Hypothalamus (tissue), 51 donors: ENCODE data around the gene GATC.

Experiments used
- DNase-seq, 51 donors: peaks; one replicate each; lab custom pipeline; 2025; lab: John Stamatoyannopoulos, UW

Gene GATC

DNA sequence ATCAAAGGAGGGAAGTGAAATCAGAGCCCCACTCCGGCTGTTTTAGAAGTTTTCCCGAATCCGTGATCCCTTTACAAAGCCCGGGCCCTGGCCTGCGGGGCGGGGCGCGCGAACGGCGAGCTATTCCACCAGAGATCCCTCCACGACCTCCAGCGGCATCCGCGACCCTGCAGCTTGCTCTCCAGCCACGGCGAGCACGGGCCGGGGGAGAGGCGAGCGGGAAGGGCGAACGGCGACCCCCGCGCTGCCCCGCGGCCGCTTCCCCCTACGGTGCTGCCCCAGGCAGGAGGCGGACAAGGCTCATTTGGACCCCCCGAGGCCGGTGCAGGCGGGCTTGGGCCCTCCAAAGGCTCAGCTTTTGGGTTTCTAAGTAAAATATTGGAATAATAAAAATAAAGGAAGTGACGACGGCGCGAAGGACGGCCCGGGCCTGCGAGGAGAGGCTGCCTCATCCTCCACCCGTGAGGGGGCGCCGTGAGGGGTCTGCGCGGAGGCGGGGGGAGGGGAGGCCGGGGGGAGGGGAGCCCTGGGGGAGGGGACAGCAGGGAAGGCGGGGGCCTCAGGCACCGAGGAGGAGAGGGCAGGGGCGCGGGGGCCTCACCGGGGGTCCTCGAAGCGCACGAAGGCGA is 22.7 kb downstream of the GATC start:
- peak in 30 of 51 donors; percentile 19 to 77 (median 58) for DNase-seq

DNA sequence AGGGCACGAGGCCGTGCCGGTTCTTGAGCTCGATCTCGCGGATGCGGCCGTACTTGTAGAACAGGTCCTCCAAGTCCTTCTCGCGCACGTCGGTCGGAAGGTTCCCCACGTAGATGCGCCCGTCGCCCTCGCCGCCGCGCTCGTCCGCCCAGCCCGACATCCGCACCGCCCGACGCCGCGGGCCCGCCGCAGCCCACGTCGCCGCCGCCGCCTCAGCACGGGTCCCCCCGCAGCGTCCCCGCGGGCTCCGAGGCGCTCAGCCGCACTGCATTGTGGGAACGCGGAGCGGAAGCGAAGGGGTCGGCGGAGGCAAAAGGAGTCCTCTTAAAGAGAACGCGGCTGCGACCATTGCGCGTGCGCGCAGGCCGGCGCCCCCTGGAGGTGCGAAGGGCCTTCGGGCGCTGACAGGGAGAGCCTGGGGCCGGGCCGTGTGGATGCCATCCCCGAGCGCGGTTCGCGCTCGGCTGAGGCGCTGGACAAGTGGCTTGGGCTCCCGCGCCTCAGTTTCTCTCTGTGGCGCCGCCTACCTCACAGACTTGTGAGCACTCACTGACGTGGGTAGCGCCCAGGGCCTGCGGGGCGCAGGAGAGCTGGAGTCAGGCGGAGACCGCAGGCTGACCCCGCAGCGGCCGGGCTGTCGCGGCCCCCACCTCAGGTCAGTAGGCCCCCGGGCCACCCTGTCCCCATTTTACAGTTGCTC is 23.4 kb downstream of the GATC start, which contains the start of gene SRSF9:
SRSF9 (minus strand) TSS at position 299 of the 700 bp plus-strand sequence; CDS start at position 160, 139 bp downstream.
- DNase-seq = peak; percentile 72 to 97 (median 92)

DNA sequence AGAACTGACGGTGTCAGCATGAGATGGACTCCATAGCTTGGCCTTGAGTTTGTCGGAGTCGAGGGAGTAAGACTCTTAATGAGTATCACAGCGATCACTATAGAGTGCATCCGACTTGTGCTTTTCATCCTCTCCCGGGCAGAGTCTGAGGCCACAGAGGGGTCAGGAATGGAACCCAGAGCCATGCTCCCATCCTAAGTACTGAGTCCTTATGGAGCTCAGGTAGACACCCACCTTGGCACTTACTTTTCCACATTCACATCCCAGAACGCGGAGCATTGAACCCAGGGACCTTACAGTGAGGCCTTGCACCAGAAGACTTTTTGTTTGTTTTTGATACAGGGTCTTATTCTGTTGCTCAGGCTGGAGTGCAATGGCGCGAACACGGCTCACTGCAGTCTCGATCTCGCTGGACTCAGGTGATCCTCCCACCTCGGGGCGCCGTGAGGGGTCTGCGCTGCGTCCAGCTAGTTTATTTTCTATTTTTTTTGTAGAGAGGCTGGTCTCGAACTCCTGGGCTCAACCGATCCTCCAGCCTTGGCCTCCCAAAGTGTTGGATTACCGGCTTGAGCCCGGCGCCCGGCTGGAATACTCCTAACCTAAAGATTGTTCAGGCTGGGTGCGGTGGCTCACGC is 24.0 kb downstream of the GATC start:
- DNase-seq = peak in 3 of 51 donors; percentile 44 to 71 (median 57)

DNA sequence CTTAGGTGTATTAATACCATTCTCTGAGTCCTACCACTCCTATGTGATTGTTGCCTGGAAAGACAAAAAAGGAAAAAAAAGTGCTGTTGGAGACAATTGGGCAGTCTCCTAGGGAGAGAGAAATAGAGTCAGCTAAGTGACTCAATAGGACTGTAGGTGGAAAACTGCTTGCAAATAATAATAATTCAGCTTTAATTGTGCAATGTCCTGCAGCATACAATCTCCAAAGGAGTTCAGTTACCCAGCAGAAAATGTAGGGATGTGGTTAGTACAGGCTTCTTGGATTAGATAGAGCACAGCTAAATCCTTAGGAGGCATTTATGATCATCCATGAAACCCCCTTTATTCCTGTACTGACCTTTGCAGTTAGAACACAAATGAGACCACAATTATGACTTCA is 26.3 kb downstream of the GATC start:
- no peak for DNase-seq

DNA sequence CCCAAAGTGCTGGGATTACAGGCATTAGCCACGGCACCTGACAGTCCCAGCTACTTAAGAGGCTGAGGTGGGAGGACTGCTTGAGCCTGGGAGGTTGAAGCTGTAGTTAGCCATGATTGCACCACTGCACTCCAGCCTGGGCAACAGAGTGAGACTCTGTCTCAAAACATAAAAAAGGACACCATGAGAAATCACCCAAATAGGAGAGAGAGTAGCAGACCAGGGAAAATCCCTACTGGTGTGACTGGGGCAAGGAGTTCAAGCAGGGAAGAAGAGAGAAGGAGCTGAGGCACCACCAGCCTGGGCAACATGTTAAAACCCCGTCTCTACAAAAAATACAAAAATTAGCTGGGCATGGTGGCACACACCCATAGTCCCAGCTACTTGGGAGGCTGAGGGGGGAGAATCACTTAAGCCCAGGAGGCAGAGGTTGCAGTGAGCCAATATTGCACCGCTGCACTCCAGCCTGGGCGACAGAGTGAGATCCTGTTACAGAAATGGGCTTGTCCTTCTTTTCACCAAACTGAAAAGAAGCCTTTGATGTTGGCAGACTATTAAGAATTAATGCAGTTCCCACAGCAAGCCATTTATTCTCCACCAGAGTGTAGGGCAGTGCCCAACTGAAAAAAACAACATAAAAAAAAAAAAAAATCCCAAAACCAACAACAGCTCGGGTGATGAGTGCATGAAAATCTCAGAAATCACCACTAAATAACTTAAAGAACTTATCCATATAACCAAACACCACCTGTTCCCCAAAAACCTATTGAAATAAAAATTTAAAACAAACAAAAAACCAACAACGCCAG is 27.8 kb downstream of the GATC start:
- no peak for DNase-seq

DNA sequence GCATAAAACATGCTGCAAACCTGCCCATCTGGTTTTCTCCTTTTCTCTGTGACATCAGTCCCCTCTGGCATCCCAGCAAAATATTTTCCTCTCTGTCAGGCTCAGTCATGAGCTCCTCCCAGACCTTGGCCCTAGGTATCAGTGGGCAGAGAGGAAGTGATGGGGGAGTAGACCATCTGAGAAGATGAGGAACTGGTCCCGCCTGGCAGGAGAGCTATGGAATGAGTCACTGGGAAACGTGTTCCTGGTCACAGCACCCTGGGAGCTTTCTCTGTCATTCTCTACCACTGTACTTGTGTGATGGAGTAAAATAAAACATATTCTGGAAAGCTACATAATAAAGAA is 28.3 kb downstream of the GATC start:
- peak in 7 of 51 donors; percentile 9 to 67 (median 27) for DNase-seq

DNA sequence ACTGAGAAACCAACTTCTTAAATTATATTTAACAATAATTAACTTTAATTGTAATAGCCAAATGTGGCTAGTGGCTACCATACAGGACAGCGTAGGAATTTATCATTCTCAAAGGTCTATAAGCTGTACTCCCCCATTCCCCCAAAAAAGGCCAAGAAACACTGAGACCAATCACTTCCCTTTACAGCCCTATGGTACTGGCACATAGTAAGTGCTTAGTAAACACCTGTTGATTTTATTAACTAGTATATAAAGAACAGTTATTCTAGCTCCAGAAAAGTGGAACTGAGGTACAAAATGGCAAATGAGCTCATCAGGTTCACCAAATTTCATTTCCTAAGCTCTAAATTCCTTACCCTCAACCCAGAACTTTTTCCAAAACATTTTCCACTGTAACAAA is 29.4 kb downstream of the GATC start:
- no peak for DNase-seq

DNA sequence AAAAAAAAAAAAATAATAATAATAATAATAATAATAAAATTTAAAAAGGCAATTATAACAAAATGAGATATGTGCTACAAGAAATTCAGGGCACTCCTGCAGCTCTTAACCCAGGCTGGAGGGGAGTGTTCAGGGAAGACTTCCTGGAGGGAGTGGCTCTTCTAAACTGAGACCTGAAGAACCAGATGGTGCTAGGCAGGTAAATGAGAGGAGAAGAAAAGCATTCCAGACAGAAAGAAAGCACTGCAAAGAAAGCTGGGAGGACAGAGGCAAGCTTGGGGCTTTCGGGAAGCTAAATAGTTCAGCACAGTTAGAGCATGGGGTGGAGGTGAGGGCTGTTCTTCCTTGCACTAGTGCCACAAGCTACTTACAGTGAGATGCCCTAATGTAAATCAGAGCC is 33.2 kb downstream of the GATC start:
- DNase-seq = no peak

DNA sequence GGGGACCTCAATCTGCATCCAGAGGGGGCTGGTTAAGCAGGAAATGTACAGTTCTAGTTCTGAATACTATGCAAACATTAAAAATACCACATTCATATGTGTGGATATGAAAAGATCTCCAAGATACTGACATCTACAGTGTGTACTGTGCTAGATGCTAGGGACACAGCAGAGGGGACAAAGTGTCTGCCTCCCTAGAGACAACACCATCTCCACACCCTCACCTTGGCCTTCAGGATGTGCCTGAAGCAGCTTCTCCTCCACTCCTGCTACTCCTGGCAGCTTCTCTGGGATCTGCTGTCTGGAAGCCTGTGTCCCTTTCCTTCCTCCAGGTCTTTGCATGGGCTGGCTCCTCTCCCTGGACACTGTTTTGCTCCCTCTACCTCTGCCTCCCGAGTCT is 34.0 kb downstream of the GATC start:
- DNase-seq = no peak

DNA sequence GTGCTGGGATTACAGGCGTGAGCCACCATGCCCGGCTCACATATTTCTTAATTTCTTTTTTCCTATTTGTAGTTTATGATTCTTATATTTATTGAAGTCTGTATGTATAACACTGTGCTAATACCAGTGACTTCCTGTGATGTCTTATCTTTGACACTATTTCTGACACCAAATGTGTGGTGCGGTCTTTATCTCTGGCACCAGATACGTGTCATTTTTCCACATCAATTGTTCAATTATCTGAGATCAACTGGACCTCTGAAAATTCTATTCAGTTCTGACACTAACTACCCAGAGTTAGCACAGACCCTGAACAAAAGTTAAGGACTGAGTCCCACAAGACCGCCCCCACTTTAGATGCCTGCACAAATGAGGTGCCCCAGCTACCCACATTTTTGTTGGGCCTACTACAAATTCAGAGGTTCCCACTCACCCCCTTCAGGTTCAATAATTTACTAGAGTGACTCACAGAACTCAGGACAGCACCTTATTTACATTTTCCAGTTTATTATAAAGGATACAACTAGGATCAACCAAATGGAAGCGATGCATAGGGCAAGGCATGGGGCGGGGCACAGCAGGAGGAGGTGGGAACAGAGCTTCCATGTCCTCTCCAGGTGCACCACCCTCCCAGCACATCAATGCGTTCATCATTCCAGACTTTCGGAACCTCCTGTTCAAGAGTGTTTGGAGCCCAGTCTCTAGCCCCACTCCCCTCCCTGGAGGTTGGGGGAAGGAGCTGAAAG is 35.0 kb downstream of the GATC start:
- DNase-seq = no peak

DNA sequence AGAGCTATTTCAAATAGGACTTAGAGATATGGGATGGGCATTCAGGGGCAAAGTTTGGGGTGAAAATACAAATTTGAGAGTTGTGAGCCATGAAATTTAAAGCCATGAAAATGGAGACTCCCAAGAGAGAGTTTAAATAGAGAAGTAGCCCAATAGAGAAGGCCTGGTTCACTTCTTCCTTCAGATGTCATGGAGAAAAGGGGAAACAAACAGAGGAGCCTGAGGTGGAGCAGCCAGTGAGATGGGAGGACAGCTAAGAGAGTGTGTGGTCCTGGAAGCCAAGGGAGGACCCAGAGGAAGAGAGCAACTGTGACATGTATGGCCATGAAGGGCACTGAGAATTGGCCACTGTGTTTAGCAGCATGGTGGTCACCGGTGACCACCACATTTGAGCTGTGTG is 37.4 kb downstream of the GATC start:
- DNase-seq = no peak

DNA sequence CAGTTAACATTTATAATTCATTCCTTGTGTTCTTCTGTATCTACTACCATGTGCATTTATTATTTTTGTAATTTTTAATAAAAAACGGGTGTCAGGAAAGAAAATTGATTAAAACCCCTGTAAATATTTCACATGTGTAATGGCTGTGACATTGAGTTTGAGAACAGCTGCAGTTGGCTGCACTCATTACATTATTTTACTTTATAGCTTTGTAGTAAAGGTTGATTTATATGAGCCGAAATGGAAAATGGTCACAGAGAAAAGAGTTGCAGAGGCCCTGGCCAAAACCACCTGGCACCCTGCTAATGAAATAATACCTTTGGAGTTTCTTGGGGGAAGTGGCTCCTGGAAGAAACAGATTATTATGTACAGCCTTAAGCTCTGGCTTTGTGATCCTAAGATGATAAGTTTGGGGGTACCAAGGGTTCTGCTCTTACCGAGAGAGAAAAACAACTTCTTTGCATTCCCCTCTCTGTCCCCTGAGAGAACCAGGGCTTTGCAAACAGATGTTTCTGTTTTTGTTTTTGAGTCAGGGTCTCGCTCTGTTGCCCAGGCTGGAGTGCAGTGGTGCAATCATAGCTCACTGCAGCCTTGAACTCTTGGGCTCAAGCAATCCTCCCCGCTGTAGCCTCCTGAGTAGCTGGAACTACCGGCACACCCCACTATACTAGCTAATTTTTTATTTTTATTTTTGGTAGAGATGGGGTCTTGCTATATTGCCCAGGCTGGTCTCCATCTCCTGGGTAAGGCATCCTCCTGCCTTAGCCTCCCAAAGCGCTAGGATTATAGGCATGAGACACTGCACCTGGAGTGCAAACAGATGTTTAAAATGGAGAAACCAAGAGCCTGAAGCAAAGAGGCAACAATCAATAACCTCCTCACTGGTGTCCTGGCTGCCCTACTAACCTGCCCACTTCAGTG is 40.0 kb downstream of the GATC start:
- DNase-seq = no peak

DNA sequence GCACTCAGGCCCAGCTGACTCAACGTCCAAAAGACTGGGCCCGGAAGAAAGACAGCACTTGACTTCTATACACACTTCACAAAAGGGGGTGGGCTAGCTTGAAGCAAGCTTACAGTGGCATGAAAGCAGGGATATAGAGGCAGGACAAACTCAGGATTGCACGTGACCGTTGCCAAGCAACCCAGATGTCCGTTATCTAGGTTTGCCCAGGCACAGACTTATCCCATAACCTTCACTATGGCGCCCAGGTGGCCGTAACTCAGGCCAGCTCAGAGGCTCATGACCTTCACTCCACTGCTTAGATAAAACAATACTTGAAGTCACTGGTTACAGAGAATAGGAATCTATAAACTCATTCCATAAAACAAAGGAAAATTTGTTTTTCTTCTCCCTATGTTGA is 41.3 kb downstream of the GATC start:
- DNase-seq = peak in 1 of 51 donors; percentile 13

DNA sequence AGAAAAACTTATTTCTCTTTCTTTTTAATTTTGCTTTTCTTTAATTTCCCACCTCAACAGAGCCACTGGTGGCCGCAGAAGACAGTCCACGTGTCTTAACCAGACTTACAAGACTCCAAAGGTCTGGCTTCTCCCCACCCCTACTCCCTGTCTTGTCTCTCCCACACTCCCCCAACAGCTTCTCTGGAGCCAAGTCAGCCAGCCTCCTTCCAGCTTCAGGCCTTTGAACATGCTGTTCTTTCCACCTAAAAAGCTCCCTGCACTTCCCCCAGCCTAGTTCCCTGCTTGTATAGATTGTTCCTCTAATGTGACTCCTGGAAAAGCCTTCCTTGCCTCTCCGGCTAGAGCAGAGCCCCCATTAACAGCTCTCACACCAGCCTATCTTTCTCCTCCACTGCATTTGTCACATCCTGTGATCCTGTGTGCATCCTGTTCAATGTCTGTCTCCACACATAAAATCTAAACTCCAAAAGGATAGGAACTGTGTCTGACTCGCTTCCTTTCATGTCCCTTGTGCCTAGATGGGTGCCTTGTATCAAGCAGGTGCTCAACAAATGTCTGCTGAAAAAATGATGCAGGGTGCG is 41.9 kb downstream of the GATC start:
- peak in 19 of 51 donors; percentile 3 to 64 (median 19) for DNase-seq

DNA sequence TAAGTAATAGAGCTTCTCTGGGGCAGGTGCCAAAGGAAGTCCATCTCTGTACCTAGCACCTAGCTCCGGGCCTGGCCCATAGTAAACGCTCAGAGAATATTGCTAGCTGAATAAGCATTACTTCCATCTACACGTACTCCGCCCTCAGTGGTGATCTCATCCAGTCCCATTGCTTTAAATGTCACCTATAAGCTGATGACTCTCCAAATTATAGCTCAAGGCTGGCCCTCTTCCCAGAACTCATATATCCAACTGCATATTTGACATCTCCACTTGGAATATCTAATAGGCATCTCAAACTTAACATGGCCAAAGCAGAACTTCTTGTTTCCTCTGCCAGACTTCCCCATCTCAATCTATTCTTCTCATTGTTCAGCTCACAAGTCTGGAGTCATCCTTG is 42.8 kb downstream of the GATC start:
- peak in 1 of 51 donors; percentile 11 for DNase-seq

DNA sequence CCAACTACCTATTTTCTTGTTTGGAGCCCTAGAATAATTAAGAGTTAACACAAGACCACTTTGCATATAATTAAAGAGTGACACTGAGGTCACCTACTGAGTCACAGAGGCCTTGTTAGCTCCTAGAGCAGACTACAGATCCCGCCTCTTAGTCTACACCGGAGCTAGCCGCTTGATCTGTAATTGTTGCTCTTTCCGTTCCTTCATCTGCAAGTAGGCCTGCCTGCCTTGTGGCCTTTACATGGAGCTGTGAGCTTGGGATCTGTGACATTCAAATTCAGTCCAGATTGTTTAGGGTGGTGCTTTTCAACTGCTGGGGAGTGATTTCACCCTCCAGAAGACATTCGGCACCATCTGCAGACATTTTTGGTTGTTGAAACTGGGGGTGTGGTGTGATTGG is 44.1 kb downstream of the GATC start:
- DNase-seq = no peak

DNA sequence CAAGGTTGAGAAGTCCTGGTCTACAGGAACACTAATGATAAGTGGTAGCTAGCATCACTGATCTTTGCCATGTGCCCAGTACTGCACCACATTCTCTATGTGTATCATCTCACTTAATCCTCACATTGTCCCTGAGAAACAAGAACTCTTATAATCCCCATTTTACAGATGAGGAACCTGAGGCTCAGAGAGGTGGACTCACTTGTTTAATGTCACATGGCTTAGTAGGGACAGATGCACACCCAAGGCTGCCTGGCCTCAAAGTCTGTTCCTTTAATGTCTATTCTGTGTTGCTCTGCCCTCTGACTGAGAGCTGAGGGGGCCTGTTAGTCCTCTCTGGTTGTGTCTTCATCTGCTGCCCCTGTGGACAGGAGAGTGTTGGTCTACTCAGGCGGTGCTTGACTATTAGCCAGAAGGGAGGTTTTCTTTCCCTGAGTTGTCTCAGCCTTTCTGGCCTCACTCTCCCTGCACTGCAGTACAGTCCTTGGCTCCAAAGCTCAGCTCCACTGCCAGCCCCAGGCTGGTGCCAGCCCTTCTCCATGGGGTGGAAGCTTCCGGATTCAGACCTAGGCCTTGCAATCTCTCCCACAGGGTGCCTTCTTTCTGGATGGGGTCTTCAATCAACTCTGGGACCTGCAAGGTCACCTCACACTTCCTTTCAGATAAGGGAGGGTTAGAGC is 44.7 kb downstream of the GATC start:
- DNase-seq = peak in 21 of 51 donors; percentile 2 to 69 (median 24)

DNA sequence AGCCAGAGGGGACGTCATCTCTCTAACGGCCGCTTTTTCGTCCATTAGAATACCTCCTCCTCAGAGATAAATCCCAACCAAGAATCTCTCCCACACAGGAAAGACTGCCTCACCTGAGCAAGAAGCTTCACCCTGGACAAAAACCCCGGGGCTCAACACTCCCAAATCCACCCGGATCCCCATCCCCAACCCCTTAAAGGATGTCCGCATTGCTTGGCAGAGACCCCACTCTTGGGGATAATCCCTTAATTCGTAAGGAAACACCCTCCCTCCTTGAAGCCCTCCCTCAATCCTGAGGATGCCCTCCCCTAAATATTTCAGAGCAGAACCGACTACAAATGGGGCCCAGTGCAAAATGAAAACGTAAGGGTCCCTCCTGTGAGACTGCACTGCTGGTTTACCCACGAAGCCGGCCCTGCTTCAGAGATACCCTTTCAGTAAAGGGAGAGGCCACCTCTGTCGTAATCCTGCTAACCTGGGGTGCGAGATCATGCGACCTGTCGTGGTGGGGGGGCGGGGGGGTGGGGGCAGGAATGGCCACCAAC is 49.0 kb downstream of the GATC start:
- peak in 4 of 51 donors; percentile 10 to 52 (median 20) for DNase-seq
